Astrocyte (in vitro differentiated cells and primary cell): Measurements from ENCODE around the gene ZBED1.

ENCODE experiments used
- CTCF ChIP-seq: IDR thresholded peaks from 2 replicates; pipeline ENCODE4 v1.5.1; 2011; ENCODE audit warnings: low read depth, mild to moderate bottlenecking, inconsistent platforms, low read length, moderate library complexity; ENCODE audit not compliant: insufficient read depth
- EZH2 ChIP-seq: IDR thresholded peaks from 2 replicates; pipeline ENCODE4 v1.6.1; 2012; ENCODE audit warnings: mild to moderate bottlenecking, low read length, inconsistent platforms; ENCODE audit not compliant: insufficient read depth

- no peak for TF ChIP-seq CTCF
- TF ChIP-seq EZH2: no peak
Observed at GRCh38 chrX:2484721-2485648, 15.8 kb downstream of the ZBED1 start.
